T-cell (primary cell): Measurements from ENCODE around the gene BTBD17. TPM values are rescaled to one million over a fixed set of nuclear protein-coding genes. Genes with fewer than 3 reads are reported as not detected.

Source experiments
- ATAC-seq, 4 experiments: fragments of 200-7000 bp in 3 of 4; fragments of 150-1000 bp in 1 of 4; cut with Tn5 transposase; replicated peaks in 1 of 4; 1 replicate in 3 of 4; 2 replicates in 1 of 4; pipeline ENCODE4 v1.10.0; 2021; ENCODE audit warnings: moderate library complexity in 3 of 4, mild to moderate bottlenecking in 2 of 4, moderate number of reproducible peaks in 1 of 4
- CTCF ChIA-PET, 2 donors: fragments of 300-600 bp; sonication (Branson Sonifier 250); formaldehyde crosslinking; loops; one replicate each; lab custom pipeline; 2022; ENCODE audit warnings: antibody characterized with exemption in 2 of 2; lab: Charles Lee
- POLR2A ChIA-PET, 2 donors: fragments of 300-600 bp; sonication (Branson Sonifier 250); formaldehyde crosslinking; loops; one replicate each; lab custom pipeline; 2022; ENCODE audit warnings: antibody characterized with exemption in 2 of 2; lab: Charles Lee
- DNase-seq, 35 experiments: peaks; one replicate each; pipeline versions ENCODE4 v3.0.0 to v3.0.0-alpha.2; 2013 to 2023
- H3K27ac ChIP-seq: one replicate; pipeline ENCODE4 v1.5.1; 2013; ENCODE audit warnings: low read length
- H3K27me3 ChIP-seq, 2 experiments: replicated peaks in 1 of 2; 1 replicate in 1 of 2; 2 replicates in 1 of 2; pipeline versions ENCODE4 v1.6.1 to v1.7.0; 2013; ENCODE audit warnings: low read length in 1 of 2, mixed read lengths in 1 of 2; ENCODE audit not compliant: control insufficient read depth in 2 of 2, insufficient read depth in 2 of 2; ENCODE audit errors: extremely low read depth in 1 of 2
- H3K36me3 ChIP-seq, 2 donors: 1 replicate in 1 of 2; 2 replicates in 1 of 2; pipeline versions ENCODE4 v1.6.1 to v1.7.0; 2013; ENCODE audit warnings: low read length in 1 of 2; ENCODE audit not compliant: control insufficient read depth in 2 of 2, insufficient read depth in 1 of 2; ENCODE audit errors: extremely low read depth in 1 of 2
- H3K4me1 ChIP-seq, 2 experiments: 1 replicate in 1 of 2; 2 replicates in 1 of 2; pipeline versions ENCODE4 v1.6.1 to v1.7.0; 2013; ENCODE audit warnings: low read length in 2 of 2, mixed read lengths in 1 of 2; ENCODE audit not compliant: insufficient read depth in 2 of 2, control insufficient read depth in 1 of 2; ENCODE audit errors: extremely low read depth in 1 of 2
- H3K4me3 ChIP-seq, 2 donors: 1 replicate in 1 of 2; 2 replicates in 1 of 2; pipeline versions ENCODE4 v1.5.1 to v1.7.0; 2013; ENCODE audit warnings: mild to moderate bottlenecking in 2 of 2, low read length in 1 of 2, moderate library complexity in 1 of 2; ENCODE audit not compliant: control insufficient read depth in 1 of 2; ENCODE audit errors: extremely low read depth in 1 of 2
- H3K9me3 ChIP-seq: 2 replicates; pipeline ENCODE4 v1.7.0; 2013
- H3K27ac Mint-ChIP-seq, 2 donors: one replicate each; pipeline ENCODE4 v1.8.0; 2020 to 2021; ENCODE audit warnings: mild to moderate bottlenecking in 2 of 2, mixed read lengths in 2 of 2
- H3K27me3 Mint-ChIP-seq, 2 donors: one replicate each; pipeline ENCODE4 v1.8.0; 2021 to 2022; ENCODE audit warnings: mixed read lengths in 2 of 2
- H3K36me3 Mint-ChIP-seq: one replicate; pipeline ENCODE4 v1.8.0; 2021; ENCODE audit warnings: mixed read lengths
- H3K4me1 Mint-ChIP-seq, 3 donors: one replicate each; pipeline ENCODE4 v1.8.0; 2020 to 2022; ENCODE audit warnings: mixed read lengths in 3 of 3, mild to moderate bottlenecking in 1 of 3
- H3K4me3 Mint-ChIP-seq, 3 donors: one replicate each; pipeline ENCODE4 v1.8.0; 2020 to 2022; ENCODE audit warnings: mild to moderate bottlenecking in 3 of 3, mixed read lengths in 3 of 3, moderate library complexity in 3 of 3
- H3K9me3 Mint-ChIP-seq, 3 donors: one replicate each; pipeline ENCODE4 v1.8.0; 2020 to 2022; ENCODE audit warnings: mixed read lengths in 3 of 3
- WGBS: methylation state at CpG from one replicate; pipeline ENCODE4 v1.1.5; 2013; ENCODE audit warnings: missing lambda C conversion rate; ENCODE audit not compliant: insufficient coverage; 5-methylcytosine and 5-hydroxymethylcytosine counted together
- total RNA-seq, 35 experiments: library from RNA in 6 of 35; stranded (reverse) in 6 of 35; fragments of 120-200 nt in 1 of 35; gene quantifications; one replicate each; pipeline versions ENCODE4 v1.2.1 to v1.2.4 and lab custom pipeline; 2013 to 2026

BTBD17 gene
- total RNA-seq, 5 donors from 2014 or later (not counting 1 experiment from before 2014, with no cell fraction given) = 0.26 TPM; not detected in 4

- ChIA-PET CTCF (no interaction called here), POLR2A (no interaction called here)
- Histone ChIP-seq H3K4me3 (no peak overlapping the region), H3K36me3 (no peaks in the 10 kb centered on the region), H3K4me1 (no peaks in the 10 kb centered on the region), H3K9me3 (no peaks in the 10 kb centered on the region), H3K27ac (no peak overlapping the region), H3K27me3 (peaks cover 0 to 26% of the 10 kb centered on the region in 2 experiments)
- no peak overlapping the region for H3K27ac Mint-ChIP-seq
- no peaks in the 10 kb centered on the region for H3K4me1 Mint-ChIP-seq
- H3K36me3 Mint-ChIP-seq = no peaks in the 10 kb centered on the region
- DNase-seq (no peak), ATAC-seq (no peak)
- no peaks in the 10 kb centered on the region for H3K27me3 Mint-ChIP-seq
- 67% methylated on average over 5 of the region's 7 CpGs for WGBS
- no peaks in the 10 kb centered on the region for H3K9me3 Mint-ChIP-seq
- no peak overlapping the region for H3K4me3 Mint-ChIP-seq
Measured at GRCh38 chr17:74336307-74336706, 25.4 kb downstream of the BTBD17 start.

DNA sequence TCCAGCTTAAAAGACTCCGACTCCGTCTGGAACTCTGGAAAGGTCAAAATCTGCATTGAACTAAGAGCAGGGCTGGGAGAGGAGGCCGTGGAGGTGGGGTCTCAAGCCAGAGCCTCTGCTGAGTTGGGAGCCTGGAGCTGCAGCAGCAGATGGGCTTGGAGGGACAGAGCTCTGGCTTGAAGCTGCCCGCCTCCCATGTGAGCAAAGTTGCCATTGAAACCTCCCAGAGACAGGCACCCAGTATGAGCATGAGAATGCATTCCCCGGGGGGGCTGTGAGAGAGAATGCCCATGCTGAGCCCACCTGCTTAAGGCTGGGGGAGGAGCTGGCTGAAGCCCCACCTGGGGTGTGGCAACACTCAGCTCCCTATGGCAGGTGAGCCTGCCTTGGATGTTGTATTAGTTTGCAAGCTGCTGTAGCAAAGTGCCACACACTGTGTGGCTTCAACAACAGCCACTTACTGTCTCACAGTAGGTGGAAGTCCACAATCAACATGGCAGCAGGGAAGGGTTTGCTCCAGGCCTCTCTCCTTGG, 26.1 kb downstream of the BTBD17 start:
- Histone ChIP-seq H3K27ac (no peak overlapping the region), H3K9me3 (no peaks in the 10 kb centered on the region), H3K36me3 (no peaks in the 10 kb centered on the region), H3K4me1 (no peaks in the 10 kb centered on the region), H3K27me3 (peaks cover 0 to 24% of the 10 kb centered on the region in 2 experiments), H3K4me3 (no peak overlapping the region)
- Mint-ChIP-seq H3K36me3 (no peaks in the 10 kb centered on the region), H3K4me3 (no peak overlapping the region), H3K27ac (no peak overlapping the region), H3K4me1 (peaks cover 0 to under 1% (median 0%) of the 10 kb centered on the region in 3 donors), H3K9me3 (no peaks in the 10 kb centered on the region), H3K27me3 (no peaks in the 10 kb centered on the region)
- 92% methylated on average over 5 of the region's 5 CpGs for WGBS
- no peak for ATAC-seq
- ChIA-PET CTCF (interaction anchor here in 1 of 2 donors (0.6 kb wide), 1 partner anchor 327 kb away, joined by 3 read pairs; no protein-coding TSS in a partner anchor), POLR2A (interaction anchor here in 1 of 2 donors (0.6 kb wide), 1 partner anchor 1116 kb away, joined by 3 read pairs; no protein-coding TSS in a partner anchor)
- DNase-seq = no peak

- Histone ChIP-seq H3K36me3 (no peaks in the 10 kb centered on the region), H3K27me3 (peaks cover 0 to 25% of the 10 kb centered on the region in 2 experiments), H3K4me3 (no peak overlapping the region), H3K9me3 (no peaks in the 10 kb centered on the region), H3K4me1 (peaks cover 0 to 6% of the 10 kb centered on the region in 2 experiments), H3K27ac (no peak overlapping the region)
- 100% methylated on average over 1 of the region's 2 CpGs for WGBS
- Mint-ChIP-seq H3K4me3 (no peak overlapping the region), H3K36me3 (peaks cover under 1% of the 10 kb centered on the region), H3K27me3 (no peaks in the 10 kb centered on the region), H3K9me3 (no peaks in the 10 kb centered on the region), H3K27ac (no peak overlapping the region), H3K4me1 (peaks cover 2 to 5% (median 4%) of the 10 kb centered on the region in 3 donors)
- CTCF ChIA-PET = no interaction called here
- POLR2A ChIA-PET = interaction anchor here in 1 of 2 donors (0.6 kb wide), 2 partner anchors 9 to 1115 kb away, joined by 3 to 5 read pairs; no protein-coding TSS in a partner anchor
- DNase-seq (no peak), ATAC-seq (no peak)
Measured at GRCh38 chr17:74334393-74335039, 27.2 kb downstream of the BTBD17 start.

DNA sequence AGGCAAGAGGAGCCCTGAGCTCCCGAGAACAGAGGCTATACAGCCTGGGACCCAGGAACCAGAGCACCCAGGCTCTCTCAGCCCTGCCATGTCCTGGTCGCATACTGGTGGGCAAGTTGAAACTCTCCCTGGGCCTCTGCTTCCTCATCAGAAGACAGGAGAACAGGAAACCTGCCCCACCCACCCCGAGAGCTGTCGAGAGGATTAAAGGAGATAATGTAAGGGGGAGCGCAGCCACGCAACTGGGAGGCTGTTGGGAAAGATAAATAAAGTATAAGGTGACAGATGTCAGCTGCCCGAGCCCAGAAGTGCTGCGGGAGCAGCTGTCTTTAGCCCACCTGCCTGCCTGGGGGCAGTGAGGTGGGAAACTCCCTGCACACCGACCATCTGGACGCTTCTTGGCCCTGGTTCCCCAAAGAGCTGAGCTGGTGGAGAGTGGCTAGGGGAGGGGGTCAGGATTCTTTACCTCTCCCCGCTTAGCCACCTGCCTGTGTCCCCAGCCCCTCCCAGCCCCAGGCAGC, 28.8 kb downstream of the BTBD17 start:
- Mint-ChIP-seq H3K27me3 (no peaks in the 10 kb centered on the region), H3K4me3 (no peak overlapping the region)
- POLR2A ChIA-PET = interaction anchor here in 1 of 2 donors (0.6 kb wide), 1 partner anchor 51 kb away, joined by 3 read pairs; no protein-coding TSS in a partner anchor

DNA sequence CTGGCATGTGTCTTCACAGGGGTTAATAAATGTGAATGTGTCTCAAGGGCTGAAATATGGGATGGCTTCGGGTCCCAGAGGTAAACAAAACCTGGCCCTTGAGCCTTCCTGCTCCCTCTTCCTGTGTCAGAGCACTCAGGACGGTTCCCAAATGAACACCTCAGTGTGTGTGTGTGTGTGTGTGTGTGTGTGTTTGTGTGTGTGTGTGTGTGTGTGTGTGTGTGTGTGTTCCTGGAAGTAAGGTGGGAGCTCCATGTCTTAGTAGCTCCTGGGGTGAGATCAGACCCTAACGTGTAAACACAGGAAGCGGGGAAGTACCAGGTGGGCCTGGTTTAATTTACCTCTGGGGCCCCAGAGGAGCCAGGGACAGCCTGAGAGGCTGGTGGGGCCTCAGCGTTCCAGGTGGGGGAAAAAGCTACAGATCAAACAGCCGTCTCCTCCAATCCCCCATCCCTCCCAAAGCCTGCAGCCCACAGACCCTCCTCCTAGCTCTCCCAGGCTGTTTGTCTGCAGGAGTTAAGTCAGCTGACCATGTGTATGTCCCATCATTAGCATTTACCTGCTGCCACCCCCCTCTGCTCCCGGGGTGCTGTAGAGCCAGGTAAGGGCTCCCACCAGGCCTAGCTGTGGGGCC, 29.5 kb downstream of the BTBD17 start:
- Mint-ChIP-seq H3K4me3 (no peak overlapping the region), H3K27me3 (peaks cover 0 to 3% of the 10 kb centered on the region in 2 donors), H3K27ac (no peak overlapping the region), H3K9me3 (no peaks in the 10 kb centered on the region), H3K4me1 (peaks cover 12 to 19% (median 17%) of the 10 kb centered on the region in 3 donors), H3K36me3 (peaks cover 3% of the 10 kb centered on the region)
- H3K27ac ChIP-seq = no peak overlapping the region
- CTCF ChIA-PET = no interaction called here
- no peak for ATAC-seq
- no peak overlapping the region for H3K4me3 ChIP-seq
- H3K4me1 ChIP-seq = peaks cover 3 to 28% of the 10 kb centered on the region in 2 experiments
- no peaks in the 10 kb centered on the region for H3K36me3 ChIP-seq
- POLR2A ChIA-PET = no interaction called here
- DNase-seq = no peak
- peaks cover 0 to 25% of the 10 kb centered on the region in 2 experiments for H3K27me3 ChIP-seq
- no peaks in the 10 kb centered on the region for H3K9me3 ChIP-seq
- WGBS = 43% methylated on average over 1 of the region's 7 CpGs

More for the DNA sequence above, 28.8 kb downstream of the BTBD17 start:
- Mint-ChIP-seq H3K27ac (no peak overlapping the region), H3K4me1 (peaks cover 12 to 16% (median 13%) of the 10 kb centered on the region in 3 donors), H3K36me3 (peaks cover 3% of the 10 kb centered on the region), H3K9me3 (no peaks in the 10 kb centered on the region)
- H3K4me3 ChIP-seq = no peak overlapping the region
- WGBS = 51% methylated on average over 5 of the region's 11 CpGs
- H3K36me3 ChIP-seq = no peaks in the 10 kb centered on the region
- CTCF ChIA-PET = no interaction called here
- H3K27ac ChIP-seq = no peak overlapping the region
- peaks cover 3 to 23% of the 10 kb centered on the region in 2 experiments for H3K4me1 ChIP-seq
- no peaks in the 10 kb centered on the region for H3K9me3 ChIP-seq
- DNase-seq = no peak
- ATAC-seq = no peak
- H3K27me3 ChIP-seq = peaks cover 0 to 21% of the 10 kb centered on the region in 2 experiments

DNA sequence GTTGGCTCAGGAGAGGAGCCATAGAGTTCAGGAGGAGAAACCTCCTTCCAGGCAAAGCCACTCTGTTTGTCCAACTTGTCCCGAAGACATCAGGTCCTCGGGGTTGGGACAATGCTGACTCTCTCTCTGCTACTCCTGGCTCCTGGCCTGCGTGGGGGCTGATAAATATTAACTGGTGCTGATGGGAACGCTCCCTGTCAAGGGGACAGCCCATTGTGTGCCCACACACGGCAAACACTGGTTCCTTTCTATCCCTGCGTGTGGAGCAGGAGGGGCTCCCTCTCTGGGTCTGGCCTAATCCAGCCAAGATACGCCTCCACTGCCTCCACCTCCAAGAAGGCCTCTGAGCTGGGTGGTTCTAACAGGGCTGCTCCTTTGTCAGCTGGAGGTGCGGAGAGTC, 31.2 kb downstream of the BTBD17 start:
- DNase-seq = no peak
- Mint-ChIP-seq H3K36me3 (peaks cover 3% of the 10 kb centered on the region), H3K4me3 (no peak overlapping the region), H3K9me3 (no peaks in the 10 kb centered on the region), H3K4me1 (peaks cover 20 to 28% (median 22%) of the 10 kb centered on the region in 3 donors), H3K27ac (no peak overlapping the region), H3K27me3 (peaks cover 3 to 8% of the 10 kb centered on the region in 2 donors)
- ChIA-PET CTCF (no interaction called here), POLR2A (no interaction called here)
- Histone ChIP-seq H3K4me1 (peaks cover 7 to 42% of the 10 kb centered on the region in 2 experiments), H3K27ac (no peak overlapping the region), H3K4me3 (no peak overlapping the region), H3K9me3 (no peaks in the 10 kb centered on the region), H3K36me3 (no peaks in the 10 kb centered on the region), H3K27me3 (peaks cover 2 to 37% of the 10 kb centered on the region in 2 experiments)
- 88% methylated on average over 8 of the region's 8 CpGs for WGBS
- ATAC-seq = no peak
